ENCODE data around the gene EXTL1. TPM values are rescaled to one million over a fixed set of nuclear protein-coding genes. Genes with fewer than 3 reads are reported as not detected.

Gene EXTL1
- total and polyA plus RNA-seq, 2 of the 4 experiments (the other 2 are of a cell fraction), result 0.90 to 5.2 TPM

DNA sequence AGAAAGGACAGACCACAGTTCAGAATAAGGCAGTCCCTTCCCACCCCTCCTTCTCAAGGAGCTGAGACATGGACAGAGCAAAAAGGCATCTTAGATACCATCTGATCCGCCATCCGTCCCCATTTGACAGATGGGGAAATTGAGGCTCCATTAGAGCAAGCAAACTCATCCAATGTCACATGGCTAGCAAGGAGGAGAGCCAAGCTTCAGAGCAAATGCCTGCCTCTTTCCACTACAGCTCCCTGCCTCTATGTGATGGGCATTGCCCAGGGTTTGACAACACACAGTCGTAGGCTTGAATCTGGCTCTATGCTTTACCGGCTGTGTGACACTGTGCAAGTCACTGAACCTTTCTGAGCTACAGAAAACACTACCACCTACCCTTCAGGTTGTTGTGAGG lies 20.4 kb downstream of the EXTL1 start:
- H3K4ac ChIP-seq (ENCODE audit: low read depth, low read length), result no peak overlapping the region
- H4K5ac ChIP-seq (ENCODE audit: low read depth, low read length), result no peak overlapping the region
- ATAC-seq (ENCODE audit: low read depth) (no peak), DNase-seq (no peak)
- H3K79me1 ChIP-seq (ENCODE audit: low read depth in 1 of 2, low read length in 2 of 2), result no peaks in the 10 kb centered on the region
- no peak overlapping the region for H3K4me2 ChIP-seq (ENCODE audit: low read depth, low read length)
- BruUV-seq (replicated peaks), result no TSS peak
- WGBS, 2 experiments (ENCODE audit: extremely low coverage in 2 of 2, insufficient read length in 1 of 2), result 40% methylated on average over 1 of the region's 4 CpGs; no CpG with 5 or more reads in 1 of the 2 experiments
- H3K14ac ChIP-seq (replicated peaks; ENCODE audit: low read depth, low read length), result no peak overlapping the region
- POLR2A ChIA-PET (ENCODE audit: unreplicated experiment), result no interaction called here
- H2AK9ac ChIP-seq (replicated peaks; ENCODE audit: low read depth, low read length, poor library complexity), result no peak overlapping the region
- H2BK120ac ChIP-seq (ENCODE audit: low read depth, low read length), result no peak overlapping the region
- H4K91ac ChIP-seq (ENCODE audit: insufficient read depth, low read depth, low read length), result no peak overlapping the region
- no peak overlapping the region for H3K18ac ChIP-seq (ENCODE audit: low read depth, low read length)
- in situ Hi-C loops (cut with MboI; ENCODE audit: low sequenced_read_pairs), result loop anchor here (5.0 kb wide), 2 partner anchors 55 to 105 kb away; no protein-coding TSS in a partner anchor
- H3K36me3 ChIP-seq (ENCODE audit: control insufficient read depth, insufficient read depth, low read length), result no peaks in the 10 kb centered on the region
- no peak overlapping the region for H2BK5ac ChIP-seq (ENCODE audit: low read depth, low read length, poor library complexity, severe bottlenecking)
- no peak overlapping the region for H2AFZ ChIP-seq (replicated peaks; ENCODE audit: low read length, poor library complexity)
- no peak overlapping the region for H3K27ac ChIP-seq (ENCODE audit: insufficient read depth, low read length)
- H3K9me3 ChIP-seq (ENCODE audit: control insufficient read depth, insufficient read depth, low read length), result no peaks in the 10 kb centered on the region
- H3K23ac ChIP-seq (ENCODE audit: low read depth, low read length), result no peak overlapping the region
- no peak overlapping the region for H2AK5ac ChIP-seq (ENCODE audit: low read depth, low read length)
- no peak overlapping the region for H3K4me3 ChIP-seq (ENCODE audit: insufficient read depth, low read depth, low read length)
- TF ChIP-seq MAZ (IDR thresholded peaks at IDR 0.05; ENCODE audit: borderline replicate concordance, low read depth, low read length) (no peak), CEBPB (IDR thresholded peaks at IDR 0.05; ENCODE audit: low read depth, low read length) (no peak), MAFK (IDR thresholded peaks at IDR 0.05; ENCODE audit: low read depth, low read length) (no peak), BHLHE40 (IDR thresholded peaks at IDR 0.05; ENCODE audit: low read depth, low read length) (no peak), FOS (IDR thresholded peaks at IDR 0.05; ENCODE audit: low read depth, low read length) (no peak), RCOR1 (IDR thresholded peaks at IDR 0.05; ENCODE audit: insufficient replicate concordance, low read length) (no peak), RAD21 (IDR thresholded peaks at IDR 0.05; ENCODE audit: low read length) (no peak), MXI1 (IDR thresholded peaks at IDR 0.05; ENCODE audit: borderline replicate concordance, low read depth, low read length) (no peak), NFE2L2 (IDR thresholded peaks at IDR 0.05; ENCODE audit: low read depth, low read length) (no peak), POLR2A (IDR thresholded peaks at IDR 0.05; ENCODE audit: low read depth, low read length) (no peak), CHD1 (IDR thresholded peaks at IDR 0.05; ENCODE audit: low read depth, low read length) (no peak), SMC3 (IDR thresholded peaks at IDR 0.05; ENCODE audit: low read depth, low read length) (no peak)
- TF ChIP-seq, protein P1, sequence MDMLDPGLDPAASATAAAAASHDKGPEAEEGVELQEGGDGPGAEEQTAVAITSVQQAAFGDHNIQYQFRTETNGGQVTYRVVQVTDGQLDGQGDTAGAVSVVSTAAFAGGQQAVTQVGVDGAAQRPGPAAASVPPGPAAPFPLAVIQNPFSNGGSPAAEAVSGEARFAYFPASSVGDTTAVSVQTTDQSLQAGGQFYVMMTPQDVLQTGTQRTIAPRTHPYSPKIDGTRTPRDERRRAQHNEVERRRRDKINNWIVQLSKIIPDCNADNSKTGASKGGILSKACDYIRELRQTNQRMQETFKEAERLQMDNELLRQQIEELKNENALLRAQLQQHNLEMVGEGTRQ (IDR thresholded peaks at IDR 0.05; ENCODE audit: low read depth, low read length), result no peak
- TF ChIP-seq, protein P2, sequence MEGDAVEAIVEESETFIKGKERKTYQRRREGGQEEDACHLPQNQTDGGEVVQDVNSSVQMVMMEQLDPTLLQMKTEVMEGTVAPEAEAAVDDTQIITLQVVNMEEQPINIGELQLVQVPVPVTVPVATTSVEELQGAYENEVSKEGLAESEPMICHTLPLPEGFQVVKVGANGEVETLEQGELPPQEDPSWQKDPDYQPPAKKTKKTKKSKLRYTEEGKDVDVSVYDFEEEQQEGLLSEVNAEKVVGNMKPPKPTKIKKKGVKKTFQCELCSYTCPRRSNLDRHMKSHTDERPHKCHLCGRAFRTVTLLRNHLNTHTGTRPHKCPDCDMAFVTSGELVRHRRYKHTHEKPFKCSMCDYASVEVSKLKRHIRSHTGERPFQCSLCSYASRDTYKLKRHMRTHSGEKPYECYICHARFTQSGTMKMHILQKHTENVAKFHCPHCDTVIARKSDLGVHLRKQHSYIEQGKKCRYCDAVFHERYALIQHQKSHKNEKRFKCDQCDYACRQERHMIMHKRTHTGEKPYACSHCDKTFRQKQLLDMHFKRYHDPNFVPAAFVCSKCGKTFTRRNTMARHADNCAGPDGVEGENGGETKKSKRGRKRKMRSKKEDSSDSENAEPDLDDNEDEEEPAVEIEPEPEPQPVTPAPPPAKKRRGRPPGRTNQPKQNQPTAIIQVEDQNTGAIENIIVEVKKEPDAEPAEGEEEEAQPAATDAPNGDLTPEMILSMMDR (conservative IDR thresholded peaks at IDR 0.05; ENCODE audit: low read depth, low read length), result no peak
- TF ChIP-seq, protein P3, sequence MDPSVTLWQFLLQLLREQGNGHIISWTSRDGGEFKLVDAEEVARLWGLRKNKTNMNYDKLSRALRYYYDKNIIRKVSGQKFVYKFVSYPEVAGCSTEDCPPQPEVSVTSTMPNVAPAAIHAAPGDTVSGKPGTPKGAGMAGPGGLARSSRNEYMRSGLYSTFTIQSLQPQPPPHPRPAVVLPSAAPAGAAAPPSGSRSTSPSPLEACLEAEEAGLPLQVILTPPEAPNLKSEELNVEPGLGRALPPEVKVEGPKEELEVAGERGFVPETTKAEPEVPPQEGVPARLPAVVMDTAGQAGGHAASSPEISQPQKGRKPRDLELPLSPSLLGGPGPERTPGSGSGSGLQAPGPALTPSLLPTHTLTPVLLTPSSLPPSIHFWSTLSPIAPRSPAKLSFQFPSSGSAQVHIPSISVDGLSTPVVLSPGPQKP (IDR thresholded peaks at IDR 0.05; ENCODE audit: borderline replicate concordance, low read depth, low read length), result no peak
- CTCF ChIA-PET, result no interaction called here
- no peaks in the 10 kb centered on the region for H3K4me1 ChIP-seq (ENCODE audit: control insufficient read depth, insufficient read depth, low read length)
- no peak overlapping the region for H3K56ac ChIP-seq (ENCODE audit: extremely low read depth, insufficient read depth, low read length)
- no peak overlapping the region for H2BK20ac ChIP-seq (ENCODE audit: low read depth, low read length)
- H2BK15ac ChIP-seq (ENCODE audit: low read depth, low read length), result no peak overlapping the region
- no peak overlapping the region for H4K8ac ChIP-seq (ENCODE audit: low read depth in 2 of 2, low read length in 2 of 2)
- no peak overlapping the region for H3K9ac ChIP-seq (ENCODE audit: low read depth, low read length)
- intact Hi-C loops (cut with micrococcal nuclease), result no loop called here
- peaks cover 69% of the 10 kb centered on the region for H3K27me3 ChIP-seq (ENCODE audit: control insufficient read depth, insufficient read depth, low read length)
- dilution Hi-C loops (cut with HindIII; ENCODE audit: low sequenced_read_pairs, unreplicated experiment), result no loop called here
- H3K9me1 ChIP-seq (ENCODE audit: insufficient read depth, low read length), result no peaks in the 10 kb centered on the region
- no peaks in the 10 kb centered on the region for H4K20me1 ChIP-seq (ENCODE audit: insufficient read depth, low read length)

Measured in IMR-90 (cell line).